ENCODE data around the gene CHDH. TPM values are rescaled to one million over a fixed set of nuclear protein-coding genes. Genes with fewer than 3 reads are reported as not detected.

The CHDH gene
- polyA plus RNA-seq, 1 experiment, result 0.18 TPM

GRCh38 chr3:53833053-53833645, 13.1 kb downstream of the CHDH start:
- Histone ChIP-seq H3K4me3 (ENCODE audit: low read depth, low read length) (no peak overlapping the region), H3K36me3 (ENCODE audit: control insufficient read depth, insufficient read depth, low read length) (no peaks in the 10 kb centered on the region), H3K27me3 (ENCODE audit: control insufficient read depth, insufficient read depth, low read length) (no peaks in the 10 kb centered on the region)
- no peak for TF ChIP-seq CTCF (IDR thresholded peaks at IDR 0.05; ENCODE audit: insufficient read depth, low read depth, low read length)
- POLR2A ChIA-PET, result no interaction called here
- DNase-seq (ENCODE audit: low read depth), result no peak
- CTCF ChIA-PET, result interaction anchor here (1.0 to 3.1 kb wide), 2 partner anchors 12 to 126 kb away, joined by 4 to 12 read pairs; no protein-coding TSS in a partner anchor

GRCh38 chr3:53830944-53831343, 15.3 kb downstream of the CHDH start:
- Histone ChIP-seq H3K27me3 (ENCODE audit: control insufficient read depth, insufficient read depth, low read length) (no peaks in the 10 kb centered on the region), H3K4me3 (ENCODE audit: low read depth, low read length) (no peak overlapping the region), H3K36me3 (ENCODE audit: control insufficient read depth, insufficient read depth, low read length) (no peaks in the 10 kb centered on the region)
- no peak for TF ChIP-seq CTCF (IDR thresholded peaks at IDR 0.05; ENCODE audit: insufficient read depth, low read depth, low read length)
- DNase-seq (ENCODE audit: low read depth), result no peak
- POLR2A ChIA-PET, result no interaction called here
- CTCF ChIA-PET, result no interaction called here

GRCh38 chr3:53829605-53830004, 16.6 kb downstream of the CHDH start:
- no peak for TF ChIP-seq CTCF (IDR thresholded peaks at IDR 0.05; ENCODE audit: insufficient read depth, low read depth, low read length)
- ChIA-PET POLR2A (no interaction called here), CTCF (no interaction called here)
- no peak for DNase-seq (ENCODE audit: low read depth)
- Histone ChIP-seq H3K4me3 (ENCODE audit: low read depth, low read length) (no peak overlapping the region), H3K36me3 (ENCODE audit: control insufficient read depth, insufficient read depth, low read length) (no peaks in the 10 kb centered on the region), H3K27me3 (ENCODE audit: control insufficient read depth, insufficient read depth, low read length) (no peaks in the 10 kb centered on the region)

GRCh38 chr3:53828581-53828980, 17.6 kb downstream of the CHDH start:
- TF ChIP-seq CTCF (IDR thresholded peaks at IDR 0.05; ENCODE audit: insufficient read depth, low read depth, low read length), result no peak
- Histone ChIP-seq H3K4me3 (ENCODE audit: low read depth, low read length) (no peak overlapping the region), H3K36me3 (ENCODE audit: control insufficient read depth, insufficient read depth, low read length) (no peaks in the 10 kb centered on the region), H3K27me3 (ENCODE audit: control insufficient read depth, insufficient read depth, low read length) (no peaks in the 10 kb centered on the region)
- no peak for DNase-seq (ENCODE audit: low read depth)
- ChIA-PET POLR2A (no interaction called here), CTCF (no interaction called here)

GRCh38 chr3:53826048-53826447, 20.2 kb downstream of the CHDH start:
- TF ChIP-seq CTCF (IDR thresholded peaks at IDR 0.05; ENCODE audit: insufficient read depth, low read depth, low read length), result no peak
- ChIA-PET POLR2A (no interaction called here), CTCF (no interaction called here)
- no peak for DNase-seq (ENCODE audit: low read depth)
- Histone ChIP-seq H3K36me3 (ENCODE audit: control insufficient read depth, insufficient read depth, low read length) (no peaks in the 10 kb centered on the region), H3K27me3 (ENCODE audit: control insufficient read depth, insufficient read depth, low read length) (no peaks in the 10 kb centered on the region), H3K4me3 (ENCODE audit: low read depth, low read length) (no peak overlapping the region)

Measured in BJ (cell line).